HL-60 (cell line): ENCODE measurements around the gene C3orf20.

Experiments used
- CTCF ChIP-seq: IDR thresholded peaks from one replicate; pipeline ENCODE4 v1.5.1; 2011; ENCODE audit warnings: low read length, control low read depth, inconsistent platforms; ENCODE audit not compliant: insufficient read depth
- GABPA ChIP-seq: IDR thresholded peaks from 2 replicates; pipeline ENCODE4 v1.6.1; 2012; ENCODE audit warnings: low read depth
- POLR2AphosphoS5 ChIP-seq: IDR thresholded peaks from 2 replicates; pipeline ENCODE4 v1.6.1; 2012; ENCODE audit warnings: low read depth
- REST ChIP-seq: IDR thresholded peaks from 2 replicates; pipeline ENCODE4 v1.6.1; 2012; ENCODE audit warnings: low read depth; ENCODE audit not compliant: insufficient replicate concordance
- SPI1 ChIP-seq: IDR thresholded peaks from 2 replicates; pipeline ENCODE4 v1.6.1; 2012; ENCODE audit warnings: low read depth, mild to moderate bottlenecking, borderline replicate concordance

DNA sequence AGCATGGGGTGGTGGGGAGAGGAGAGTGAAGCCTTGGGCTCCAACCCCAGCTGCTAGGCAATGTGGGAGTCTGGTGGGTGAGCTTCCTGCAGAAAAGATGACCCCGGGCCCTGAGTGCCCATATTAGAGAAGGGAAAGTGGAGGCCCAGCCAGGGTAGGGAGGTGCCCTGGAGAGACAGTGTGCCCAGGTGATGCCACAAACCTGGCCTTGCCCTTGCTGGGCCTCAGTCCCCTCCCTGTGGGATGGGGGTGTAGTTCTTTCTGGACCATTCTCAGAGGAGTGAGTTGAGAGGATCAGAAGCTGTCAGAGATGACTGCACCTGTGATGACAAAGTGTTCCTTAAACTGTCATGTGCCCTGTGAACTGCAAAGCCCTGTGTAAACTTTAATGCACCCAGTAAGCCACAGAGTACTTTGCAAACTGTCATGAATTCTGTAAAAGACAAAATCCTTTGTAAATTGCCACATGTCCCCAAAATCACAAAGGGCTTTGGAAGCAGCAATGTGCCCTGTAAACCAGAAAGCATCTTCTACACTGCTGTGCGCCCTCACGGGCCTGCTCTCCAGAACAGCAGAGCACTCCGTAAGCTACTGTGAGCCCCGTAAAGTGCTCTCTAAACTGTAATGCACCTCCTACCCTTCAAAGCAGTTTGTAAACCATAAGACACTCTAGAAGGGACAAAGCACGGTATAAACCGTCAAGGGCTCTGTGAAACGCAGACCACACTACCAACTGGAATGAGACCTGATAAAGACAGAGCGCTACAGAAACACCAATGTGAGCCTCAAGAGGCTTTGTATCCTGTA is 92.5 kb downstream of the C3orf20 start:
- TF ChIP-seq CTCF (no peak), POLR2AphosphoS5 (no peak), REST (no peak), GABPA (no peak), SPI1 (no peak)
